ENCODE data around the gene PCCA.
"Not testable (repeated sequence)": the region's sequence is repeated elsewhere in the genome, so short reads cannot be mapped to it uniquely, and the experiment has no call there.

The PCCA gene

DNA sequence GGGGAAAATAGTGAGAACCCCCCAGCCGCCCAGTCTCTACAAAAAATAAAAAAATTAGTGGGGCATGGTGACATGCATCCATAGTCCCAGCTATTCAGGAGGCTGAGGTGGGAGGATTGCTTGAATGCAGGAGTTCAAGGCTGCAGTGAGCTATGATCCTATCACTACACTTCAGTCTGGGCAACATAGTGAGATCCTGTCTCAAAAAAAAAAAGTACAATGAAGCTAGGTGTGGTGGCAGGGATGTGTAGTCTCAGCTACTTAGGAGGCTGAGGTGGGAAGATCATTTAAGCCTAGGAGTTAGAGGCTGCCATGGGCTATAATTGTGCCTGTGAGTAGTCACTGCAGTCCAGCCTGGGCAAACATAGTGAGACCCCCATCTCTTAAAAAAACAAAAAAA, 8.9 kb downstream of the PCCA start:
- DNase-seq (ENCODE audit: low read depth), result no peak

DNA sequence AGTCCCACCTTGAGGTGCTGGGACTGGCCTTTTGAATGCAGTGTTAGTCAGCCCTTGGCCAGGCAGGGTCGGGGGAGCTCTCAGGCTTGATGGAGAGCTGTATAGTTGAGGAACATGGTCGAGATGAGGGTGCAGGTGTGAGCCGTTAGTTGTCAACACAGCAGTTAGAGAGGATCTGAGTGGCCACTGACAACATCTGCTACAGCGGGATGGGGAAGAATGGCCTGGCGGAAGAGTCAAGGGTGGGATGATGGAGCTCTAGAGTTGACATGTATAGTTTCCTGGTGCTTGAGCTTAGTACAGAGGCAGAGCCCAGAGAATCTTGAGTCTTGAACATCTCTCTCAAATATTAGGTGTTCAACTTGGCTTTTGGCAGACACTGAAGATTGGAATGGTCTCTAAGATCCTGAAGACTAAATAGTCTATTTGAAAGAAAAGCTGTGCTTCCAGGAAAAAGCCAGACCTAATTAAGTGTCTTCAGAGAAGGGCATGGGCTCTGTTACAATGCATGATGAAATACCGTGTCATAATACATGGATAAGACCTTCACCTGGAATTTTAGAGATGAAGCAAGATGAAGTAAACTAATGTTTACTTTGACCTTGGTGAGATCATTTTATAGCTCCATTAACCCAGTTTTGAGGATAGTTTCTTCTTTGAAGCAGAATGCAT, 9.7 kb downstream of the PCCA start:
- DNase-seq (ENCODE audit: low read depth), result no peak

GRCh38 chr13:100099117-100099445, 10.2 kb downstream of the PCCA start:
- not testable (repeated sequence) for DNase-seq (ENCODE audit: low read depth)

DNA sequence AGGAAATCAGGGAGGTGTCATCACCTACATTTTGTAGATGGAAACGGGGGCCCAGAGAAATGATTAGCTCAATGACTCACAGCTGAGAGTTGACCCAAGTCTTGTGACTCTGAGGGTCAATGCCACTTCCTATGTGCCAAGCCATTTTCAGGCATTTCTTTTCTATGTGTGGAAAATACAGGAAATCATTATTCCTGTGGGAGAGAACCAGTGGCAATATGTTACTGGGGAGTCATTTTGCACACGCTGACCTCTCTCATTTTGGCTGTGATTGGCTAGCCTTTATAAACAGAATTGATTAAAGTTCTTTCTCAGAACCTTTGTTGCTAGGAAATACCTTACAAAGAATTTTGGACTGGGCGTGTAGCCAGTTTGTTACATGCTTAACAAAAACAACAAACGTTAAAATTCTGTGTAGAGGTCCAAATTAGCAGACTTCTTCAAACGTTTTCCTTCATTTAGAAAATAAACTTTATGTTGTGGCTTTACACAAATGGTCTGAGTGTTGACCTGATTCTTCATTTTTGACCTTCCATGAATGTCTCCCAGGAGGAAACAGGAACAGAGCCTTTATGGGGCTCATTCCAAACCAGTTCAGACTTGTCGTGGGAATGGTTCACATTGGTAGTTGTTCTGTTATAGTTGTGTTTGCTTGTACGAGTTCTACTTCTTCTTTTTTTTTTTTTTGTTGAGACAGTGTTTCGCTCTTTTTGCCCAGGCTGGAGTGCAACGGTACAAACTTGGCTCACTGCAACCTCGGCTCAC, 11.4 kb downstream of the PCCA start:
- no peak for DNase-seq (ENCODE audit: low read depth)

- DNase-seq (ENCODE audit: low read depth), result no peak
Observed at GRCh38 chr13:100102042-100102441, 13.1 kb downstream of the PCCA start.

DNA sequence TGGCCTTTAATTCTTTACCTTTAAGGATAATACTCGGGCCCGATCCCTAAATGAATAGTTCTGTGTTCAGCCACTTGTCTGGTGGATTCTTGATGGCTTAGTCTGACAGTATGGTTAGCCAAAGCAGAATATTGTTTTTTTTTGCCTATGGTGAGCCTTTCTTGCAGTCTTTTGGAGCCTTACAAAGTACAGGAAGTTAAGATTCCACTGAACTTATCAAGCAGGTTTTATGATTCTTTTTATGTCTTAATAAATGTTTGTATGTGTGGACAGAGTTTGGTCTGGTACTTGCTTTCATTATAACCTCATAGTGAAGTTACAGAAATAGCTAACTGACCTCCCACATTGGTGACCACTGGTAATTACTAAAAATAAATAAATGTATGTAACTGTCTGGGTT, 17.1 kb downstream of the PCCA start:
- no peak for DNase-seq (ENCODE audit: low read depth)

DNA sequence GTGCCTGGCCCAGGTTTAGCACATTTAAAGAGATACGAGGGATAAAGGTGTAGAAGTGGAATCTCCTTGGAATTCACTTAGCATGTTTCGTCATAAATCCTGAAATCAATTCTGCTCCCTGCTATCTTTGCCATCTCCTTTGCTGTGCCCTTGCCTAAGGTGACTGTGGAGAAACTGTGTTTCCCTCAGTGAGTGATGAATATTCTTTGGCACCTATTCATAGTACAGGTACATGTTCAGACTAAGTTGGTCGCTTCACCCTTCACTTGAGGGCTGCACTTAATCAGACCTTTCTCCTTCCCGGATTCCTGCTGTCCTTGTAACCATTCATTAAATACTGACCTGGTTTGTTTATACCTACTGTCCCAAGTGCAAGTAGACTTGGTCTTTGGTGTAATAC, 17.8 kb downstream of the PCCA start:
- DNase-seq (ENCODE audit: low read depth), result no peak

DNA sequence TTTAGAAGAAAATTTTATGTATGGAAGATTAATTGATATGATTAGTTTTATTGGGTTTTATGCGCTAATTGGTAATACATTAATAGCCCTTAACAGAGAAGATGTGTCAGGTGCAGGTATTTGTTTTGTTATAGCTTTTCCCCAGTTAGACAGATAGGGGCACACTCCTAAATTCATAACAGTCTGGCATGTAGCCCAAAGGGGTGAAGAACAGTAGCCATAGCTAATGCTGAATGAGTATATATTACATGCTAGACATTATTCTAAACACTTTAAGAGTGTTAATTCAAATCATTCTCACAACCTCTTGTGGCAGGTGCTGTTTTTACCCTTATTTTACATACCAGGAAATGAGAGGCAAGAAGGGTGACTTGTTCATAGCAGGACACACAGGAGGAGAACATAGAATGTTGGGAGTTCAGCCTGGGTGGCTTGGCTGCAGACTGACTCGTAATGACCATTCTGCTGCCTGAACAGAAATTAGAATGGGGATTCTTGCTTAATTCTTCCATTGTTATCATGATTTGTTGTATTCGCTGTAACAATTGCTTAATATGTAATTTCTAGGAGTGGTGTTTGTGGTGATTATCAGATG, 20.1 kb downstream of the PCCA start:
- no peak for DNase-seq (ENCODE audit: low read depth)

DNA sequence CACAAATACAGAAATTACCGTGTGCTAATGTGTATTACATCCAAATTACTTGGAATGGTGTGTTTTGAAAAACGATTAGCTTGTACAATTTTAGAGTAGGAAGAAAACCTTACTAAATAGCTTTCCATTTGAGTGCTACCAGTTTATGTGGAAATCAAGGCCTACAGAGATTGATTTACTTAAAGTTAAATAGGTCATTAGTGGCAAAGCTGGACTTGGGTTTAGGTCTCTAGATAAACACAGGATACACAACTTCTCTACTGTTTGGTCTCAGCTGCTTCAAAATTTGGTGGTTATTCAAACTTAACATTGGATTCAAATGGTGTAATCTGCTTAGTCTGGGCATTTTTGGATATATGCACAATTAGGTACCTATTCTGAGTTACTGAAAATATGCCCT, 21.4 kb downstream of the PCCA start:
- no peak for DNase-seq (ENCODE audit: low read depth)

DNA sequence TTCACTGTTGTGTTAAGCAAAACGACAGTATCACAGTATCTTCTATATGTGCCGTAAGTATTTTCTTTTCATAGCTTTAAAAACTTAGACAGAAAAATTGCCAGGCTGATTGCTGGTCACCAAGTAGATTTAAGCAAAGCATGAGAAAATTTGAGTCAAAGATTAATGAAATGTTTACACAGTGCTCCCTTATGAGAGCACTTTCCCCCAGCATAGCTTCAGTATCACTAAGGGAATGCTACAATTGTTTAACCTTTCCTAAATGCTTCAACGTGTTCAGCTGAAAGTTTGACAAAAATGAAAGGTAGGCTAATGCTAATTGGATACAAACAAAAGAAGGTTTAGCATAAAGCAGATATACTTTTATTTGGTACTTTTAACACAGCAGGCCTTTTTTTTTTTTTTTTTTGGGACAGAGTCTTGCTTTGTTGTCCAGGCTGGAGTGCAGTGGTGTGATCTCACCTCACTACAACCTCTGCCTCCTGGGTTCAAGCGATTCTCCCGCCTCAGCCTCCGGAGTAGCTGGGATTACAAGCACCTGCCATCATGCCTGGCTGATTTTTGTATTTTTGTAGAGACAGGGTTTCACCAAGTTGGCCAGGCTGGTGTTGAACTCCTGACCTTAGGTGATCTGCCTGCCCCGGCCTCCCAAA, 23.4 kb downstream of the PCCA start:
- DNase-seq (ENCODE audit: low read depth), result no peak

DNA sequence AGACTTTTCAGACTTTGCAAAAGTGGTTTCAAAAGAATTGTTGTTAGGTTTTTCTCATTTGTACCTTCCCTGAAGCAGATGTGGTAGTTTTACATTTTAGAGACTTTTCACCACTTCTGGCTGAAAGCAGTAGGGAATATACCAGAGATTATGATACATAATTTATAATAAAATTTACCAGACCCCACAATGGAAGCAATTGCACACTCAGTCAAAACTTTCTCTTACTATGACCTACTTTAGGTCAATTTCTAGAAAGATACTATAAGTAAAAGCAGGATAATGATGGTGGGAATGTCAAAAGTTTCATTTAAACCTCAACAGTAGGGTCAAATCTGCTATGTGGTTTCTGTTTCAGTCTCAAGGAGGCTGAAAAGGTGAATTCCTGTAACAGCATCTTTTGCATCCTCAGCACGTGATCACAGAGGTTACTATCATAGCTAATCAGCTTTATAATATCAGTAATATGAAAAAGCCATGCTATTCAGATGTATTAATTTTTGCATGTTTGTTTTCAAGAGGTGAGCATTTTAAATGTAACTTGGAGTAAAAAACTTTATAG, 26.9 kb downstream of the PCCA start:
- DNase-seq (ENCODE audit: low read depth), result no peak

DNA sequence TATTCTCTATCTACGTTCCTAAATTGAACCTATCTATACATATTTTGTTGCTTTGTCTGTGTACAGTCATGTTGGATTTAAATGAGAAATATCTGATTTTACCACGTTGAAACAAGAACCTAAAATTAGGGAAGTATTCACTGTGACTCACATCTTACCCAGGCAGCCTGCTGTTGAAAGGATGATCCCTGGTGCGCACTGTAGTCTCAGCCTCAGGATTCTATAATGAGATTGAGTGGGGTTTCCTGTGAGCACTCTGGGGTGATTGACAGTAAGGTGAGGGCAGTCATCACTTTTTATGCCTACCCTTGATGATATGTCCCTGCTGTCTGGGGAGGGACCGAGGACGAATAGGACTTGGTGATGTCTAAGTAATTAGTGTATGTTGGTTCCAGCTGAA, 35.4 kb downstream of the PCCA start:
- no peak for DNase-seq (ENCODE audit: low read depth)

DNA sequence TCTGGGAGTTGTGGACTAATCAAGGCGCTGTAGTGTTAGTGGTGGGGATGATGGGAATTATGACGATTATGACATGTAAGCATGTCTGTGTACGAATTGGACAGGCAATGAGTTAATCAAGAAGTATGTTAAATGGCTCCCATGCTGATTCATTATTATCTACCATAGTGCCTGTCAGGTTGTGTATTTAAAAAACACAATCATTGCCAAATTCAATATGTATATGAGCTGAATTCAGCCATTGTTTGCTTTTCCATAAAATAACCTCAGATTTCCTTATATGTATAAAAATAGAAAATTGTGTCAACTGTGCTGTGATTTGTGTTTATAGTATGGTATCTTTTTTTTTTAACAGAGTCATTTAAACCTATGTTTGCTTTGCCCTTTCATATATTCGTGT, 37.1 kb downstream of the PCCA start:
- DNase-seq (ENCODE audit: low read depth), result no peak

DNA sequence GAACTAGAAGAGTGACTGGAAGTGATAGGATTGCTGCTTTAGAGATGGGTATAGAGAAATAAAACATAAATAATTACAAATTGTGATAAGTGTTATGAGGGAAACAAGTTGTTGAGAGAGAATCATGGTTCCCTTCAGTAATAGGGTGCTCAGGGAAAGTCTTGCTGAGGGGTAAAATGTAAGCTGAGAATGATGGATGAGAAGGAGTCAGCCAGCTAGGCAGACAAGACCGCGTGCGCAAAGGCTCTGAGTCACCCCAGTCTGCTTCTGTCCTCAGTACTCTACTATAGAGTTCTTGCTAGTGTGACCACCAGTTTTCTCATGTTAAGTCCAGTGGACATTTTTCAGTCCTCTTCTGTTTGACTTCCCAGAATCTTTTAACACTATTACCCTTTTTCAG, 39.5 kb downstream of the PCCA start:
- no peak for DNase-seq (ENCODE audit: low read depth)

DNA sequence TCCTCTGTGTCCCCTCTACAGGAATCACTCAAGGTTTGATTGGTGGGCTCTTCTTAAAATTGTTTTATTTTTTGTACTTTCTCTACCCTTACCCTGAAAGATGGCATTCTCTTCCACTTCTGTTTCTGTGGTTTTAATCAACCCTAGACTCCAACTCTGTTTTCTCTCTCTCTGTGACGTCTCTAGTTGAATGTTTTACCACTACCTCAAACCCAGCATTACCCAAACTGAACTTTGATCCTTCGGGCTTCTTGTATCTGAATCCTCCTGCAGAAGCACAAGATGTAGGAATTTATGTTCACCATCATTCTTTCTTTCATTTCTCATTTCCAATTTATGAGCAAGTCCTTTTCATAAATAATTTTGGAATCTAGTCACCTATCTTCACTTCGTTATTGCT, 39.9 kb downstream of the PCCA start:
- DNase-seq (ENCODE audit: low read depth), result no peak

- DNase-seq (ENCODE audit: low read depth), result no peak
Observed at GRCh38 chr13:100129605-100130004, 40.7 kb downstream of the PCCA start.

GRCh38 chr13:100130092-100130491, 41.2 kb downstream of the PCCA start:
- DNase-seq (ENCODE audit: low read depth), result no peak

DNA sequence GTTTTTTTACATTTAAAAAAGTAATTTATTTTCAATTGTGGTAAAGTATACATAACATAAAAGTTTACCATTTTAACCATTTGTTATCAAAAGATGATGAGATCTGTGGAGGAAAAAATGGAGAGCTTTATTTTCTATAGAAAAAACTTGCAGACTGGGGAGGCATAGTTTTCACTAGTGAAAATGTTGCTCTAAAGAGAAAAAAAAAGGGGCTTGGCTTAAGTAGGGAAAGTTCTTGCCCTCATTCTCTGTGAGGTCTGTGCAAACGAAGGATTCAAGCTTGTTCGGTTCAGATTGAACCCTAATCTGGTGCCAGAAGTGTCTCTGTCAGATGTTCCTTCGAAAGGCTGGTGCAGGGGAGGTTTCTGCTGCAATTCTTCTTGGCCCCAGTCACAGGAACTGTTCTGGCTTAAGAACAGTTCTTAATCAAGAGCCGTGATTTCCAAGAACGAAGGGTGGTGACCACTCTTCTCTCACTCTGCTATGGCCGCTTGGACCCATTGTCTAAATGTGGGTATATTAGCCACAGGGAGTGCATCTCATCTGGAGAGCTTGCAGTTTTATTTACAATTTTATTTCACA, 42.1 kb downstream of the PCCA start:
- DNase-seq (ENCODE audit: low read depth), result no peak

GRCh38 chr13:100131863-100132574, 43.1 kb downstream of the PCCA start:
- peak; percentile 40 for DNase-seq (ENCODE audit: low read depth)

DNA sequence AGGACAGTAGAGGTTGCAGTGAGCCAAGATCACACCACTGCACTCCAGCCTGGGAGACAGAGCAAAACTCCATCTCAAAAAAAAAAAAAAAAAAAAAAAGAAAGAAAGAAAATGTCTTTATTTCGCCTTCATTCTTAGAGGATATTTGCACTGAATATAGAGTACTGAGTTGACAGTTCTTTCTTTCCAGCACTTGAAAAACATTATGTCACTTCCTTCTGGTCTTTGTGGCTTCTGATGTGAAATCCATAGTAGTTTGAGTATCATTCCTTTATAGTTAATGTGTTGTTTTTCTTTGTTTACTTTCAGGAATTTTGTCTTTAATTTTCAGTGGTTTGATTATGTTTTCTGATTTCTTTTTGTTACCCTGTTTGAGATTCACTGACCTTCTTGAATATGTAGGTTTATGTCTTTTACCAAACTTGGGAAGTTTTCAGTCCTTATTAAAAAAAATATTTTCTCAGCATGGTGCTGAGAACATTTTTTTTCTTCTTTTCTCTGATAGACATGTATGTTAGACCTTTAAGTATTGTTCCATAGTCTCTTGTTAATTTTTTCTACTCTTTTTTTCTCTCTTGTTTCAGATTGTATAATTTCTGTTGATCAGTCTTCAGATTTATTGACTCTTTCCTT, 50.1 kb downstream of the PCCA start:
- DNase-seq (ENCODE audit: low read depth), result no peak

- no peak for DNase-seq (ENCODE audit: low read depth)
Observed at GRCh38 chr13:100139817-100140216, 50.9 kb downstream of the PCCA start.
